GM19324 (cell line): ENCODE results near the gene ENOX2.

Experiments
- ATAC-seq: cut with Tn5 transposase; IDR thresholded peaks from one replicate; pipeline ENCODE4 v1.9.1; 2021; ENCODE audit warnings: mild to moderate bottlenecking, moderate library complexity; ENCODE audit not compliant: unreplicated experiment, low FRiP score

The ENOX2 gene

GRCh38 chrX:130771648-130772047 is 131.4 kb downstream of the ENOX2 start:
- no peak for ATAC-seq

- no peak for ATAC-seq
These were observed 131.8 kb downstream of the ENOX2 start for GRCh38 chrX:130771230-130771629.

GRCh38 chrX:130770615-130771014 is 132.4 kb downstream of the ENOX2 start:
- ATAC-seq = no peak

- no peak for ATAC-seq
These were observed 133.2 kb downstream of the ENOX2 start for GRCh38 chrX:130769835-130770234.

- no peak for ATAC-seq
These were observed 144.9 kb downstream of the ENOX2 start for GRCh38 chrX:130758072-130758471.

- no peak for ATAC-seq
These were observed 146.8 kb downstream of the ENOX2 start for GRCh38 chrX:130756233-130756632.

GRCh38 chrX:130754353-130754752 is 148.7 kb downstream of the ENOX2 start:
- no peak for ATAC-seq

- ATAC-seq = no peak
These were observed 156.2 kb downstream of the ENOX2 start for GRCh38 chrX:130746709-130747342.

- ATAC-seq = no peak
These were observed 156.9 kb downstream of the ENOX2 start for GRCh38 chrX:130746077-130746476.

- no peak for ATAC-seq
These were observed 161.4 kb downstream of the ENOX2 start for GRCh38 chrX:130741584-130741983.

- ATAC-seq = no peak
These were observed 161.9 kb downstream of the ENOX2 start for GRCh38 chrX:130741151-130741550.

GRCh38 chrX:130738638-130739195 is 164.3 kb downstream of the ENOX2 start:
- ATAC-seq = no peak

GRCh38 chrX:130734713-130735112 is 168.3 kb downstream of the ENOX2 start:
- ATAC-seq = no peak

- ATAC-seq = no peak
These were observed 174.8 kb downstream of the ENOX2 start for GRCh38 chrX:130728208-130728607.

GRCh38 chrX:130726661-130727060 is 176.3 kb downstream of the ENOX2 start:
- ATAC-seq = no peak

- no peak for ATAC-seq
These were observed 177.5 kb downstream of the ENOX2 start for GRCh38 chrX:130725519-130725918.

- ATAC-seq = no peak
These were observed 183.6 kb downstream of the ENOX2 start for GRCh38 chrX:130719413-130719812.

- no peak for ATAC-seq
These were observed 184.9 kb downstream of the ENOX2 start for GRCh38 chrX:130718137-130718536.

GRCh38 chrX:130716781-130717413 is 186.1 kb downstream of the ENOX2 start:
- no peak for ATAC-seq

GRCh38 chrX:130716346-130716745 is 186.7 kb downstream of the ENOX2 start:
- no peak for ATAC-seq

GRCh38 chrX:130715299-130715698 is 187.7 kb downstream of the ENOX2 start:
- ATAC-seq = no peak

- ATAC-seq = no peak
These were observed 188.3 kb downstream of the ENOX2 start for GRCh38 chrX:130714665-130715064.
